Stimulated activated naive CD8-positive, alpha-beta T cell treated with anti-CD3 and anti-CD28 coated beads, Interleukin-15, Interleukin-2, amounts not matched to agents 100 ng/mL and 50 ng/mL, for 24 hours (primary cell): ENCODE data around the gene ASTN2.

Experiments used
- H3K27ac Mint-ChIP-seq: one replicate; pipeline ENCODE4 v1.8.0; 2021; ENCODE audit warnings: mild to moderate bottlenecking, mixed read lengths
- H3K27me3 Mint-ChIP-seq: one replicate; pipeline ENCODE4 v1.8.0; 2021; ENCODE audit warnings: mixed read lengths
- H3K36me3 Mint-ChIP-seq: one replicate; pipeline ENCODE4 v1.8.0; 2021; ENCODE audit warnings: low read depth, mixed read lengths
- H3K4me1 Mint-ChIP-seq: one replicate; pipeline ENCODE4 v1.8.0; 2021; ENCODE audit warnings: low read depth, mixed read lengths
- H3K4me3 Mint-ChIP-seq: one replicate; pipeline ENCODE4 v1.8.0; 2021; ENCODE audit warnings: mild to moderate bottlenecking, mixed read lengths
- H3K9me3 Mint-ChIP-seq: one replicate; pipeline ENCODE4 v1.8.0; 2021; ENCODE audit warnings: mixed read lengths

The ASTN2 gene

GRCh38 chr9:116558035-116558434 lies 856.8 kb downstream of the ASTN2 start:
- Mint-ChIP-seq H3K36me3 (no peaks in the 10 kb centered on the region), H3K4me3 (no peak overlapping the region), H3K27me3 (no peaks in the 10 kb centered on the region), H3K27ac (no peak overlapping the region), H3K9me3 (no peaks in the 10 kb centered on the region), H3K4me1 (no peaks in the 10 kb centered on the region)

- Mint-ChIP-seq H3K27ac (no peak overlapping the region), H3K27me3 (no peaks in the 10 kb centered on the region), H3K4me1 (no peaks in the 10 kb centered on the region), H3K9me3 (no peaks in the 10 kb centered on the region), H3K4me3 (no peak overlapping the region), H3K36me3 (no peaks in the 10 kb centered on the region)
These were observed 859.2 kb downstream of the ASTN2 start for GRCh38 chr9:116555556-116556155.

- Mint-ChIP-seq H3K27me3 (no peaks in the 10 kb centered on the region), H3K4me3 (no peak overlapping the region), H3K9me3 (no peaks in the 10 kb centered on the region), H3K27ac (no peak overlapping the region), H3K36me3 (no peaks in the 10 kb centered on the region), H3K4me1 (no peaks in the 10 kb centered on the region)
These were observed 859.7 kb downstream of the ASTN2 start for GRCh38 chr9:116555119-116555518.

- no peak overlapping the region for H3K27ac Mint-ChIP-seq
- H3K4me3 Mint-ChIP-seq: no peak overlapping the region
- H3K9me3 Mint-ChIP-seq: no peaks in the 10 kb centered on the region
- H3K4me1 Mint-ChIP-seq: peaks cover 6% of the 10 kb centered on the region
- no peaks in the 10 kb centered on the region for H3K36me3 Mint-ChIP-seq
- no peaks in the 10 kb centered on the region for H3K27me3 Mint-ChIP-seq
These were observed 864.0 kb downstream of the ASTN2 start for GRCh38 chr9:116550696-116551436.

- Mint-ChIP-seq H3K27me3 (no peaks in the 10 kb centered on the region), H3K4me1 (peaks cover 6% of the 10 kb centered on the region), H3K9me3 (no peaks in the 10 kb centered on the region), H3K4me3 (no peak overlapping the region), H3K36me3 (no peaks in the 10 kb centered on the region), H3K27ac (no peak overlapping the region)
These were observed 864.8 kb downstream of the ASTN2 start for GRCh38 chr9:116549786-116550660.

- H3K27ac Mint-ChIP-seq: peak overlapping the region; percentile 67
- H3K9me3 Mint-ChIP-seq: no peaks in the 10 kb centered on the region
- H3K36me3 Mint-ChIP-seq: no peaks in the 10 kb centered on the region
- H3K4me3 Mint-ChIP-seq: no peak overlapping the region
- H3K27me3 Mint-ChIP-seq: no peaks in the 10 kb centered on the region
- H3K4me1 Mint-ChIP-seq: peaks cover 6% of the 10 kb centered on the region
These were observed 865.7 kb downstream of the ASTN2 start for GRCh38 chr9:116549061-116549664.

- Mint-ChIP-seq H3K4me1 (peaks cover 6% of the 10 kb centered on the region), H3K9me3 (no peaks in the 10 kb centered on the region), H3K4me3 (no peak overlapping the region), H3K36me3 (no peaks in the 10 kb centered on the region), H3K27ac (no peak overlapping the region), H3K27me3 (no peaks in the 10 kb centered on the region)
These were observed 867.0 kb downstream of the ASTN2 start for GRCh38 chr9:116547729-116548426.

- H3K27me3 Mint-ChIP-seq: no peaks in the 10 kb centered on the region
- no peaks in the 10 kb centered on the region for H3K9me3 Mint-ChIP-seq
- H3K36me3 Mint-ChIP-seq: no peaks in the 10 kb centered on the region
- no peak overlapping the region for H3K27ac Mint-ChIP-seq
- peaks cover 6% of the 10 kb centered on the region for H3K4me1 Mint-ChIP-seq
- H3K4me3 Mint-ChIP-seq: no peak overlapping the region
These were observed 867.9 kb downstream of the ASTN2 start for GRCh38 chr9:116546711-116547581.

- H3K36me3 Mint-ChIP-seq: no peaks in the 10 kb centered on the region
- no peaks in the 10 kb centered on the region for H3K27me3 Mint-ChIP-seq
- peaks cover 6% of the 10 kb centered on the region for H3K4me1 Mint-ChIP-seq
- H3K9me3 Mint-ChIP-seq: no peaks in the 10 kb centered on the region
- no peak overlapping the region for H3K4me3 Mint-ChIP-seq
- no peak overlapping the region for H3K27ac Mint-ChIP-seq
These were observed 870.0 kb downstream of the ASTN2 start for GRCh38 chr9:116544896-116545295.

- Mint-ChIP-seq H3K27ac (no peak overlapping the region), H3K36me3 (no peaks in the 10 kb centered on the region), H3K4me1 (peaks cover 2% of the 10 kb centered on the region), H3K4me3 (no peak overlapping the region), H3K9me3 (peaks cover 4% of the 10 kb centered on the region), H3K27me3 (no peaks in the 10 kb centered on the region)
These were observed 871.0 kb downstream of the ASTN2 start for GRCh38 chr9:116543731-116544400.

GRCh38 chr9:116541402-116541801 lies 873.5 kb downstream of the ASTN2 start:
- H3K4me1 Mint-ChIP-seq: no peaks in the 10 kb centered on the region
- H3K9me3 Mint-ChIP-seq: peaks cover 16% of the 10 kb centered on the region
- peaks cover 6% of the 10 kb centered on the region for H3K36me3 Mint-ChIP-seq
- H3K27ac Mint-ChIP-seq: no peak overlapping the region
- H3K4me3 Mint-ChIP-seq: no peak overlapping the region
- H3K27me3 Mint-ChIP-seq: no peaks in the 10 kb centered on the region

GRCh38 chr9:116539549-116539948 lies 875.3 kb downstream of the ASTN2 start:
- Mint-ChIP-seq H3K36me3 (peaks cover 6% of the 10 kb centered on the region), H3K4me3 (no peak overlapping the region), H3K27ac (no peak overlapping the region), H3K9me3 (peaks cover 28% of the 10 kb centered on the region), H3K4me1 (no peaks in the 10 kb centered on the region), H3K27me3 (no peaks in the 10 kb centered on the region)

GRCh38 chr9:116525611-116526010 lies 889.2 kb downstream of the ASTN2 start:
- Mint-ChIP-seq H3K27me3 (no peaks in the 10 kb centered on the region), H3K4me1 (no peaks in the 10 kb centered on the region)

More at GRCh38 chr9:116525611-116526010, 889.2 kb downstream of the ASTN2 start:
- no peak overlapping the region for H3K4me3 Mint-ChIP-seq
- peaks cover 27% of the 10 kb centered on the region for H3K9me3 Mint-ChIP-seq
- no peak overlapping the region for H3K27ac Mint-ChIP-seq
- H3K36me3 Mint-ChIP-seq: no peaks in the 10 kb centered on the region
